ENCODE results near the gene CENPP. TPM values are rescaled to one million over a fixed set of nuclear protein-coding genes. Genes with fewer than 3 reads are reported as not detected.

CENPP gene
- total RNA-seq (2021) (15.6 and 17.4 TPM in 2 replicates), Bru-seq, nascent RNA (percentile 77 among the genes with signal in this experiment), BruChase-seq, experiment 1, labeled RNA remaining after a 2-hour chase (percentile 87 among the genes with signal in this experiment), BruChase-seq, experiment 2, labeled RNA remaining after a 6-hour chase (percentile 92 among the genes with signal in this experiment)
- long read RNA-seq, partial matches to known transcripts, result 0 of 8 reads
- long read RNA-seq, other reads (novel, unspliced or antisense), result 8 of 8 reads

DNA sequence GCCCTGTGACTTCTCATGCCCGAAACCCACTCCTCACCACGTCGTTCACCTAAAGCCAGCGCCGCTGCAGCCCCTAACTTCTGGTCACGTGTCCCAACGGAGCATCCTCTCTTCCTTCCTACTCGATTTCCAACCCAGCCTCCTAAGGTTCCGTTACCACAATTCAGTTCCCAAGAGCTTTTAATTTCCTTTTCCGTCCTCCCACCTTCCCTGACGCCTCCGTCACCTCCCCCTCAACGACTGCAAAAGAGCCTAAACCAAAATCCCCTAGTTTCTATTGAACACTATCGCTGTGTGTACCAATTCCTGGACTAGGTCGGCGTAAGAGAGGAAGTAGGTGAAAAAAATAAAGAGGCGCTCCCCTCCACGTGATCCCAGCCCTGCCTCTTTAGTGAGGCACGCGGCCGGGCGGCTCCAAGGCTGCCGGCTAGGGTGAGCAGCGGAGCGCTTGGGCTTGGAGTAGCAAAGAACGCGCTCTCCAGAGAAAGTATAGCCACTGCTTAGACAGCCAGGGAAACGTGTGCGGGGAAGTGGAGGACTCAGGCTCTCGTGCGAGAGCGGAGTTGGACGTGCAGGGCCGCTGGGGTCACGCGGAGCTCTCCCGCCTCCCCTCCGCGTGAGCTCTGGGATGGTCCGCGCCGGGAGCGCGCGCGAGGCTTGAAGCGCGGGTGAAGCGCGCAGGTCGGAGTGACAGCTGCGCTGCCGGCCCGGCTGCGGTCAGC, at the start of gene CENPP, which contains the start of gene NOL8:
CENPP (plus strand) TSS at position 685 of the 722 bp plus-strand sequence.
NOL8 (minus strand) TSS at position 82 of the 722 bp plus-strand sequence. CDS start 1,189 bp downstream, outside the sequence.
- no peaks in the 10 kb centered on the region for H3K9me3 ChIP-seq (ENCODE audit: low read depth, low read length, poor library complexity, severe bottlenecking)
- intact Hi-C loops (cut with micrococcal nuclease; ENCODE audit: unreplicated experiment), result loop anchor here (5.0 to 10.0 kb wide), 2 partner anchors 112 to 469 kb away; no protein-coding TSS in a partner anchor
- CTCF ChIA-PET, result interaction anchor here (0.8 kb wide), 1 partner anchor 24 kb away, joined by 3 read pairs; no protein-coding TSS in a partner anchor
- peak within 1 kb of the TSS; percentile 99 for H3K27ac ChIP-seq (ENCODE audit: low read depth, low read length, poor library complexity, severe bottlenecking)
- BruUV-seq (replicated peaks), result no TSS peak
- DNase-seq (ENCODE audit: low spot score), result peak; percentile 94
- H3K4me3 ChIP-seq (ENCODE audit: low read depth, low read length, poor library complexity, severe bottlenecking), result peak within 1 kb of the TSS; percentile 78
- H3K4me1 ChIP-seq (ENCODE audit: insufficient read depth, low read length, poor library complexity, severe bottlenecking), result peaks cover 11% of the 10 kb centered on the region
- H3K36me3 ChIP-seq (ENCODE audit: insufficient read depth, low read length, poor library complexity, severe bottlenecking), result peaks cover 20% of the 10 kb centered on the region
- no peak for TF ChIP-seq EZH2 (IDR thresholded peaks at IDR 0.05; ENCODE audit: borderline replicate concordance, low read depth, low read length, poor library complexity, severe bottlenecking)
- TF ChIP-seq, protein P1, sequence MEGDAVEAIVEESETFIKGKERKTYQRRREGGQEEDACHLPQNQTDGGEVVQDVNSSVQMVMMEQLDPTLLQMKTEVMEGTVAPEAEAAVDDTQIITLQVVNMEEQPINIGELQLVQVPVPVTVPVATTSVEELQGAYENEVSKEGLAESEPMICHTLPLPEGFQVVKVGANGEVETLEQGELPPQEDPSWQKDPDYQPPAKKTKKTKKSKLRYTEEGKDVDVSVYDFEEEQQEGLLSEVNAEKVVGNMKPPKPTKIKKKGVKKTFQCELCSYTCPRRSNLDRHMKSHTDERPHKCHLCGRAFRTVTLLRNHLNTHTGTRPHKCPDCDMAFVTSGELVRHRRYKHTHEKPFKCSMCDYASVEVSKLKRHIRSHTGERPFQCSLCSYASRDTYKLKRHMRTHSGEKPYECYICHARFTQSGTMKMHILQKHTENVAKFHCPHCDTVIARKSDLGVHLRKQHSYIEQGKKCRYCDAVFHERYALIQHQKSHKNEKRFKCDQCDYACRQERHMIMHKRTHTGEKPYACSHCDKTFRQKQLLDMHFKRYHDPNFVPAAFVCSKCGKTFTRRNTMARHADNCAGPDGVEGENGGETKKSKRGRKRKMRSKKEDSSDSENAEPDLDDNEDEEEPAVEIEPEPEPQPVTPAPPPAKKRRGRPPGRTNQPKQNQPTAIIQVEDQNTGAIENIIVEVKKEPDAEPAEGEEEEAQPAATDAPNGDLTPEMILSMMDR (conservative IDR thresholded peaks at IDR 0.05; ENCODE audit: low read depth, low read length), result no peak
- POLR2A ChIA-PET (ENCODE audit: low non-redundant PET), result no interaction called here
- H3K27me3 ChIP-seq (replicated peaks; ENCODE audit: insufficient read depth, low read depth, low read length, poor library complexity), result no peaks in the 10 kb centered on the region

DNA sequence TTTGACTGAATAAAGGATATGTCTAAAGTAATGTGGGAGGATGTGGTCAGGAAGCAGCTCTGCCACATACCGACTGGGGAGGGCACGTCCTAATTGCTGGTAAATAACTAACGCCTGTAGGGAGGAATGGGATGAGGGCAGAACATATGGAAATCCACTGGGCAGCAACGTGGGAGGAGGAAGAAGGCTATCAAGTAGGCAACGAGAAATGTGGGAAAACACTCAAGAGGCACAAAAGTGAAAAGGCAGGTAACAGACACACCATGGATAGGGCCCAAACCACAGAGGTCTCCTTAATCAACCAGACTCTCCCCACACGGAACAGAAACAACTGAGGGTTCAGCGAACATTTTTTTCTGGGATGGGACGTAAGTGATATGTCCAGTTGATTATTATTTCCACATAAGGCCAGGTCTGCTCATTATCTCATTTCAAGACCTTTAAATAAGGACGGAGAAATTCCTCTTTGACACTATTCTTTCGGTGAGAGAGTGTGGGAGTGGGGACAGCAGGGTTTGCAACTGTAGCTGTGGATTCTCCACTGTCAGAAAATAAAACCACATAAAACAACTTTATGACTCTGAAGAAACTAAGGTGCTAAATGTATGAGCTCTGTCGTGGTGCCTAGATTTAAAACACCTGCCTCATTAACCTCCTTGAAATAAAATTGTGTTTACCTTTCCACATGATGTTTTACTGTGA, 49.3 kb upstream of the CENPP start:
- Histone ChIP-seq H3K36me3 (ENCODE audit: insufficient read depth, low read length, poor library complexity, severe bottlenecking) (peaks cover 99% of the 10 kb centered on the region), H3K9me3 (ENCODE audit: low read depth, low read length, poor library complexity, severe bottlenecking) (no peaks in the 10 kb centered on the region), H3K27me3 (replicated peaks; ENCODE audit: insufficient read depth, low read depth, low read length, poor library complexity) (no peaks in the 10 kb centered on the region), H3K27ac (ENCODE audit: low read depth, low read length, poor library complexity, severe bottlenecking) (no peak overlapping the region), H3K4me1 (ENCODE audit: insufficient read depth, low read length, poor library complexity, severe bottlenecking) (no peaks in the 10 kb centered on the region), H3K4me3 (ENCODE audit: low read depth, low read length, poor library complexity, severe bottlenecking) (no peak overlapping the region)
- CTCF ChIA-PET, result no interaction called here
- BruUV-seq (replicated peaks), result no TSS peak
- POLR2A ChIA-PET (ENCODE audit: low non-redundant PET), result interaction anchor here (0.7 kb wide), 1 partner anchor 73 kb away, joined by 3 read pairs; no protein-coding TSS in a partner anchor
- TF ChIP-seq EZH2 (IDR thresholded peaks at IDR 0.05; ENCODE audit: borderline replicate concordance, low read depth, low read length, poor library complexity, severe bottlenecking), result no peak
- TF ChIP-seq, protein P1 (conservative IDR thresholded peaks at IDR 0.05; ENCODE audit: low read depth, low read length), result no peak
- no peak for DNase-seq (ENCODE audit: low spot score)
- intact Hi-C loops (cut with micrococcal nuclease; ENCODE audit: unreplicated experiment), result loop anchor here (5.0 kb wide), 1 partner anchor 34 kb away; no protein-coding TSS in a partner anchor

DNA sequence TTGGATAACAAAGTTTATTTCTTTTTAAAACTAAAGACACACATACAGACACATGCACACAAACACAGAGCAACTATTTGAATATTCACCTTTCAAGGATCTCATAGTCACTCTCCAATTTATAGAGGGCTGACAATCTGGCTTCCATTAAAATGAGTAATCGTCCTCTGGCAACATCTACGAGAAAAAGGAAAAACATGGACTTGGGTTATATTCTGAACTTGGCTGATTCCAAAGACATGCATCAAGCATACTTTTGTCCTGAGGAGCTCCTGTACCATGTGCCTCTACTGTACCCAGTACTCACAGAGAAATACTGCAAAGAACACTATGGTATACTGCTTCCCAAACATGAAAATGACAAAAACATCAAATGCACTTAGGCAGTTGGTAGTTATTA, 47.6 kb upstream of the CENPP start:
- Histone ChIP-seq H3K4me1 (ENCODE audit: insufficient read depth, low read length, poor library complexity, severe bottlenecking) (no peaks in the 10 kb centered on the region), H3K4me3 (ENCODE audit: low read depth, low read length, poor library complexity, severe bottlenecking) (no peak overlapping the region), H3K27ac (ENCODE audit: low read depth, low read length, poor library complexity, severe bottlenecking) (no peak overlapping the region), H3K9me3 (ENCODE audit: low read depth, low read length, poor library complexity, severe bottlenecking) (no peaks in the 10 kb centered on the region), H3K27me3 (replicated peaks; ENCODE audit: insufficient read depth, low read depth, low read length, poor library complexity) (no peaks in the 10 kb centered on the region), H3K36me3 (ENCODE audit: insufficient read depth, low read length, poor library complexity, severe bottlenecking) (peaks cover 100% of the 10 kb centered on the region)
- BruUV-seq (replicated peaks), result no TSS peak
- TF ChIP-seq, protein P1 (conservative IDR thresholded peaks at IDR 0.05; ENCODE audit: low read depth, low read length), result no peak
- no peak for TF ChIP-seq EZH2 (IDR thresholded peaks at IDR 0.05; ENCODE audit: borderline replicate concordance, low read depth, low read length, poor library complexity, severe bottlenecking)
- no peak for DNase-seq (ENCODE audit: low spot score)
- CTCF ChIA-PET, result no interaction called here
- intact Hi-C loops (cut with micrococcal nuclease; ENCODE audit: unreplicated experiment), result loop anchor here (5.0 kb wide), 1 partner anchor 36 kb away; no protein-coding TSS in a partner anchor
- POLR2A ChIA-PET (ENCODE audit: low non-redundant PET), result no interaction called here

Measured in A673 (cell line).